Loucy (cell line): ENCODE results near the gene LAPTM4A.

Experiments used
- H2AFZ ChIP-seq: fragments of 200-600 bp; sonication (generic); 2 replicates; pipeline ENCODE4 v1.6.0; 2016; ENCODE audit warnings: antibody characterized with exemption, mild to moderate bottlenecking, low read length, moderate library complexity
- H3F3A ChIP-seq: fragments of 200-600 bp; 2 replicates; pipeline ENCODE4 v1.6.0; 2016; ENCODE audit warnings: antibody characterized with exemption, low read depth, mild to moderate bottlenecking
- H3K27me3 ChIP-seq: fragments of 200-600 bp; sonication (generic); 2 replicates; pipeline ENCODE4 v1.6.1; 2014; ENCODE audit warnings: low read length, mild to moderate bottlenecking; ENCODE audit not compliant: insufficient read depth, poor library complexity, severe bottlenecking
- H3K36me3 ChIP-seq: fragments of 200-600 bp; sonication (generic); 2 replicates; pipeline ENCODE4 v1.6.1; 2016; ENCODE audit warnings: low read length; ENCODE audit not compliant: insufficient read depth
- H3K4me1 ChIP-seq: fragments of 200-600 bp; sonication (generic); 2 replicates; pipeline ENCODE4 v1.5.1; 2014; ENCODE audit warnings: low read length, mild to moderate bottlenecking; ENCODE audit not compliant: insufficient read depth, poor library complexity, severe bottlenecking
- H3K4me2 ChIP-seq: fragments of 200-600 bp; sonication (generic); 2 replicates; pipeline ENCODE4 v1.6.0; 2014; ENCODE audit warnings: antibody characterized with exemption, low read length, low read depth, mild to moderate bottlenecking; ENCODE audit not compliant: poor library complexity, severe bottlenecking
- H3K4me3 ChIP-seq: fragments of 200-600 bp; sonication (generic); 2 replicates; pipeline ENCODE4 v1.5.1; 2014; ENCODE audit warnings: low read length, mild to moderate bottlenecking, mixed read lengths; ENCODE audit not compliant: poor library complexity, severe bottlenecking
- H3K79me2 ChIP-seq: fragments of 200-600 bp; sonication (generic); 2 replicates; pipeline ENCODE4 v1.6.1; 2014; ENCODE audit warnings: low read length; ENCODE audit not compliant: insufficient read depth
- H3K9ac ChIP-seq: fragments of 200-600 bp; sonication (generic); 2 replicates; pipeline ENCODE4 v1.6.0; 2014; ENCODE audit warnings: mild to moderate bottlenecking, low read depth, low read length, moderate library complexity; ENCODE audit not compliant: poor library complexity, severe bottlenecking
- H3K9me2 ChIP-seq: fragments of 200-600 bp; sonication (generic); replicated peaks from 2 replicates; pipeline ENCODE4 v1.6.1; 2016; ENCODE audit warnings: low read depth, low read length, mixed read lengths
- H3K9me3 ChIP-seq: fragments of 200-600 bp; sonication (generic); 2 replicates; pipeline ENCODE4 v1.6.1; 2014; ENCODE audit warnings: mild to moderate bottlenecking, antibody characterized with exemption, low read length, low read depth; ENCODE audit not compliant: insufficient read depth
- H4K20me1 ChIP-seq: fragments of 200-600 bp; sonication (generic); 2 replicates; pipeline ENCODE4 v1.6.0; 2014; ENCODE audit warnings: antibody characterized with exemption, low read length, mild to moderate bottlenecking; ENCODE audit not compliant: insufficient read depth, poor library complexity, severe bottlenecking
- CTCF ChIP-seq: fragments of 200-600 bp; sonication (generic); conservative IDR thresholded peaks from 2 replicates; pipeline ENCODE4 v1.5.1; 2014; ENCODE audit warnings: mild to moderate bottlenecking, antibody characterized with exemption, low read length
- EZH2phosphoT487 ChIP-seq: fragments of 200-600 bp; IDR thresholded peaks from 2 replicates; pipeline ENCODE4 v1.6.1; 2018; ENCODE audit warnings: antibody characterized with exemption, mild to moderate bottlenecking, moderate library complexity, borderline replicate concordance

Gene LAPTM4A

GRCh38 chr2:20052861-20053281, 1.4 kb upstream of the LAPTM4A start:
- H3K9me2 ChIP-seq, result no peaks in the 10 kb centered on the region
- no peaks in the 10 kb centered on the region for H3K9me3 ChIP-seq
- H3K79me2 ChIP-seq, result peaks cover 35% of the 10 kb centered on the region
- no peak overlapping the region for H3K9ac ChIP-seq
- H3K4me1 ChIP-seq, result peaks cover 19% of the 10 kb centered on the region
- no peak overlapping the region for H3K4me3 ChIP-seq
- peak overlapping the region; percentile 69 for H3K4me2 ChIP-seq
- H3K27me3 ChIP-seq, result peaks cover 37% of the 10 kb centered on the region
- H2AFZ ChIP-seq, result 0 out of 2 replicates have a peak overlapping the region, but pooled peaks have one; percentile 99
- no peaks in the 10 kb centered on the region for H3F3A ChIP-seq
- H3K36me3 ChIP-seq, result no peaks in the 10 kb centered on the region
- TF ChIP-seq CTCF (no peak), EZH2phosphoT487 (no peak)
- H4K20me1 ChIP-seq, result peaks cover 26% of the 10 kb centered on the region

DNA sequence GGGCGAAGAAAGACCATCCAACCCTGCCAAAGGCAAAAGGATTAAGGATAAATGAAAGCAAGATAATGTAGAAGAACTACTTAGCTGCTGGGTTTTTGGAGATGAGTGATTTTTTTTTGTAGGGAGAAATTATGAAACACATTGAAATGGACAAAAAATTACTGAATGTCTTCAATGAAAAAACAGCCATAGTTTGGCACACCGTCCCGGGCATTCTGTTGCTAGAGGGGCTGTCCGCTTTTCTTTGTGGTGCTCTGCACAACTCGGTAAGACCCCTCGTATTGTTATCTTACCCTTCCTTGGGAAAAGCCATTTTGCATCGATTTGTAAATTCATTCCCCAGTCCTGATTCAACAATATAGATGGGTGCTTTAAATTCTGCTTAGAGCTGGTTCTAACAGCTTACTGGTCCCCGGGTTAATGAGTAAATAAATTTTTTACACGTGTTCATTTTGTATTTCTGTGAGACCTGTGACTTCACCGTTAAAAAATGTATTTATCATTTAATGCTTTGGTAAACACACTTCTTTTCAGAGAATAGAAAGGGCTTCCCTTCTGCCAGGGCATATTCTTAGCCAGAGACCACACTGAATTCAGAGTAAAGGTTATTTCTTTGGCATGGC, 912 bp upstream of the LAPTM4A start:
- TF ChIP-seq EZH2phosphoT487 (no peak), CTCF (no peak)
- H3K4me1 ChIP-seq, result peaks cover 22% of the 10 kb centered on the region

DNA sequence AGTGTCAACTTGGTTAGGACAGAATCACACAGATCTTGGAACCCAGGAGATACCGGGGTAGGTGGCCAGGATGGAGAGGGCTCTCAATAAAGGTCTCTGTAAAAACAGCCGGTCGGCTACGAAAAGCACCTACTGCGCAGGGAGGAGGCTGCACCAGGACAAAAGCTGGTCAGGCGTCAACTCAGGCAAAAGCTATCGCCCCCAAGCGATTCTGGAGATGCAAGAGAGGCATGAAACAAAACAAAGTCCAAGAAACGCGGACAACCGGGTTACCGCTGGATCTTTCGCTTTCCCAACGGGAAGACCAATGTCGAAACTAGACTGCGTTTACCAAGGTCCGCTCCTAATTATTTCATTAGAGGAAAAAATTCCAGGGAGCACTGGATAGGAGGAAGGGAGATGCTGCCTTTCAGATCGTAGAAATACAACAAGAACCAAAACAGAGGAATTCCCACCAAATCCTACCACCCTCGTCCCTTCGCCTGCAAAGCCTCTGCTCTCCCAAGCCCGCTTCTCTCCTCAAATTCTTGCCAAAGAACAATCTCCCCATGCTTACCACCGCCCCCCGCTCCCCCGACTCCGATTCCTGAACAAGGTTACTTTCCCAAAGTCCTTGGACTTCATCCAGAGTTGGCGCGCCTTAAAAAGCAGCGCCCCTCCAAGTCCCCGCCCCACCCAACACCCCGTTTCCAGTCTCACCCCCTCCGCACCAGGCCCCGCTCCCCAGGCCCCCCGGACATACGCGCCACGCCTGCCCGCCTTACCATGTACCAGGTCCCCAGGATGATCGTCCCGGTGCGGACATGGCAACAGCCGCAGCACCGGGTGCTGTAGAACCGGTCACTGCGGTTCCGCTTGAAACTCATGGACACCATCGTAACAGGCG, 539 bp downstream of the LAPTM4A start:
- Histone ChIP-seq H3K27me3 (peaks cover 19% of the 10 kb centered on the region), H3K9ac (peak overlapping the region; percentile 93), H3K79me2 (peaks cover 52% of the 10 kb centered on the region), H2AFZ (peak overlapping the region; percentile 71), H3K4me2 (peak overlapping the region; percentile 97), H3K36me3 (no peaks in the 10 kb centered on the region), H3K9me3 (no peaks in the 10 kb centered on the region), H3K4me1 (peaks cover 22% of the 10 kb centered on the region), H3K4me3 (peak overlapping the region; percentile 88), H3K9me2 (no peaks in the 10 kb centered on the region), H4K20me1 (peaks cover 40% of the 10 kb centered on the region), H3F3A (no peaks in the 10 kb centered on the region)
- TF ChIP-seq EZH2phosphoT487, result no peak
- peak; percentile 54 for TF ChIP-seq CTCF

More for the DNA sequence above, 912 bp upstream of the LAPTM4A start:
- H3K4me3 ChIP-seq, result peak overlapping the region; percentile 88
- H3K4me2 ChIP-seq, result peak overlapping the region; percentile 69
- peak overlapping the region; percentile 93 for H3K9ac ChIP-seq
- H3K9me3 ChIP-seq, result no peaks in the 10 kb centered on the region
- H3K36me3 ChIP-seq, result no peaks in the 10 kb centered on the region
- H4K20me1 ChIP-seq, result peaks cover 30% of the 10 kb centered on the region
- peak overlapping the region; percentile 99 for H2AFZ ChIP-seq
- peaks cover 32% of the 10 kb centered on the region for H3K27me3 ChIP-seq
- peaks cover 41% of the 10 kb centered on the region for H3K79me2 ChIP-seq
- H3F3A ChIP-seq, result no peaks in the 10 kb centered on the region
- H3K9me2 ChIP-seq, result no peaks in the 10 kb centered on the region
